Fibroblast of the conjunctiva (primary cell): Measurements from ENCODE around the gene OPHN1.
A peak's percentile ranks its signal among the peaks of the same experiment; 100 is the strongest.

Source experiments
- DNase-seq: peaks from one replicate; pipeline ENCODE4 v3.0.0-alpha.2; 2010; ENCODE audit warnings: low read depth

The OPHN1 gene

GRCh38 chrX:68061206-68061535, 372.1 kb downstream of the OPHN1 start:
- DNase-seq = no peak

- DNase-seq = no peak
Observed at GRCh38 chrX:68060506-68061205, 372.6 kb downstream of the OPHN1 start.

- no peak for DNase-seq
Observed at GRCh38 chrX:68059469-68059868, 373.8 kb downstream of the OPHN1 start.

- DNase-seq = no peak
Observed at GRCh38 chrX:68049466-68049865, 383.8 kb downstream of the OPHN1 start.

- DNase-seq = no peak
Observed at GRCh38 chrX:68048774-68049173, 384.5 kb downstream of the OPHN1 start.

DNA sequence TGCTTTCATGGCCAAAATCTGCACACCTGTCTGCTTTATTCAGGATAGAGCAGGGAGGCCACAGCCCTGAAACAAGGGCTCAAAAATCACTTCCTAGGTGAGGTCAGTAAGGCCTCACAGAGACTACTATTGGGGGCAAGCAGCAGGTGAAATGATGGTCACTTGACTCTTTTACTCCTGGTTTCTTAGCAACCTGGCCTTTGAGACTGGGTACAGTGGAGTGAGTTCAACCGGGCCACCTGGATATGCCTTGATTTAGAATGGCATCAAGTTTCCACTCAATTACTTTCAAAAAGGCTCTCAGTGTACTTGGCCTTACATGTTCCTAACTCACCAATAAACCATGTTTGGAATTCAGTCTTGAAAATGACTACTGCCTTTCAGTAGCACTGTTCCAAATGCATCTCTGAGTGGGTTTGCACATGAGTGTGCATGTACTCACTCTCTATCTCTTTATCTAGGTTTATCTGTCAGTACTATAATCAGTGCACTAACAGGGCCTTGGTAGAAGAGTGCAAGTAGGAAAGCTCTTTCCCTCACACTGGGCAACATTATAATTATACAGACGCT, 388.2 kb downstream of the OPHN1 start:
- DNase-seq = no peak

DNA sequence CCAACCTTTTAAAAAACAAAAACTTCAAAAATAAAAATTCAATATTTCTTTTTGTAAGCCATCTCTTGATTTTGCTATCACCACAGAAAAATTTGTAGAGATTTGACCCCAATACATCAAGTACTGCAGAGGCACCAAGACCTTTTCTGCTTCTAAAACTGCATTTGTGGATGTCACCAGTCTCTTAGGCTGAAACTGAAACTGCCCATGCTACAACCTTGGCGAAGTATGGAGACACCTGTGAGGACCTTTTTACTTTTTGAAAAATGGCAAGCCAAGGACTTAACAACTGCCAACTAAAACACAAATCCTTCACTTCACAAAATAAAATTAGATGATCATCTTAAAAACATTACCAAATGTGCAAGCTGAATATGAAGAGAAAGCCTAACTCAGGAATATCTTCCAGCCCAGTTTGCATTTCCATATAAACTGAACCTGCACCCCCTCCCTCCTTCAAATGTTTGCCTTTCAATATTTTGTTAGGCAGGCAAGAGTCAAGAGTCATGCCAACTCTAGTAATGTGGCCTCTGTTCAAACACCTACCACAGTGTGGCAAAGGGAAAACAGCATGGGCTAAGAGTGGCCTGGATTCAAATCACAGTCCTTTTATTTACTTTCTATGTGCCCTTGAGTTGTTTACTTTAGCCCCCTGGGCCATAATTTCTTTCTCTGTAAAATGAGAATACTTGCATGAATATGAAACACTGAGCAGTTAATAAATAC, 389.4 kb downstream of the OPHN1 start:
- DNase-seq = no peak

GRCh38 chrX:68041110-68041509, 392.2 kb downstream of the OPHN1 start:
- DNase-seq = no peak

GRCh38 chrX:68018248-68019203, 414.8 kb downstream of the OPHN1 start:
- DNase-seq = peak; percentile 1

DNA sequence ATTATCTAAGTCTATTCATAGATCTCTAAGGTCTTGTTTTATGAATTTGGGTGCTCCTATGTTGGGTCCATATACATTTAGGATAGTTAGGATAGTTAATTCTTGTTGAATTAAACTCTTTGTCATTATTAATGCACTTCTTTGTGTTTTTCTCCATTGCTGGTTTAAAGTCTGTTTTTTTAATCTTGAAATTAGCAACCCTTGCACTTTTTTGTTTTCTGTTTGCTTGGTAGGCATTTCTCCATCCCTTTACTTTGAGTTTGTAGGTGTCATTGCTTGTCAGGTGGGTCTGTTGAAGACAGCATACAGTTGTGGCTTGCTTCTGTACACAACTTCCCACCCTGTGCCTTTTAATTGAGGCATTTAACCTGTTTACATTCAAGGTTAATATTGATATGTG, 434.8 kb downstream of the OPHN1 start:
- no peak for DNase-seq
